DOHH2 (cell line): ENCODE data around the gene FBXL13.

Source experiments
- H3F3A ChIP-seq: fragments of 200-600 bp; sonication (generic), shearing (Covaris generic); 2 replicates; pipeline ENCODE4 v1.6.0; 2016; ENCODE audit warnings: antibody characterized with exemption, mild to moderate bottlenecking; ENCODE audit not compliant: control insufficient read depth, insufficient read depth
- H3K27ac ChIP-seq: fragments of 200-600 bp; sonication (generic); 2 replicates; pipeline ENCODE4 v1.5.1; 2014; ENCODE audit warnings: low read depth, mild to moderate bottlenecking, low read length, moderate library complexity
- H3K27me3 ChIP-seq: fragments of 200-600 bp; sonication (generic); 2 replicates; pipeline ENCODE4 v1.6.1; 2014; ENCODE audit warnings: mild to moderate bottlenecking, low read length, mixed read lengths; ENCODE audit not compliant: control insufficient read depth
- H3K36me3 ChIP-seq: fragments of 200-600 bp; sonication (generic); 2 replicates; pipeline ENCODE4 v1.6.1; 2014; ENCODE audit warnings: mild to moderate bottlenecking, low read length, moderate library complexity, mixed read lengths; ENCODE audit not compliant: control insufficient read depth
- H3K4me1 ChIP-seq: fragments of 200-600 bp; sonication (generic); 2 replicates; pipeline ENCODE4 v1.6.1; 2014; ENCODE audit warnings: mild to moderate bottlenecking, low read length, mixed read lengths; ENCODE audit not compliant: control insufficient read depth
- H3K4me2 ChIP-seq: fragments of 200-600 bp; sonication (generic); 2 replicates; pipeline ENCODE4 v1.6.0; 2014; ENCODE audit warnings: mild to moderate bottlenecking, low read length, moderate library complexity
- H3K4me3 ChIP-seq: fragments of 200-600 bp; sonication (generic); 2 replicates; pipeline ENCODE4 v1.5.1; 2014; ENCODE audit warnings: mild to moderate bottlenecking, low read length, mixed read lengths
- H3K79me2 ChIP-seq: fragments of 200-600 bp; sonication (generic); 2 replicates; pipeline ENCODE4 v1.6.1; 2014; ENCODE audit warnings: mild to moderate bottlenecking, low read length, mixed read lengths; ENCODE audit not compliant: control insufficient read depth
- H3K9me2 ChIP-seq: fragments of 200-600 bp; sonication (generic); replicated peaks from 2 replicates; pipeline ENCODE4 v1.6.1; 2014; ENCODE audit warnings: mild to moderate bottlenecking, low read length, mixed read lengths; ENCODE audit not compliant: control insufficient read depth
- H3K9me3 ChIP-seq: fragments of 200-600 bp; sonication (generic); 2 replicates; pipeline ENCODE4 v1.6.1; 2014; ENCODE audit warnings: antibody characterized with exemption, low read length, mixed read lengths; ENCODE audit not compliant: control insufficient read depth, insufficient read depth
- H4K20me1 ChIP-seq: fragments of 200-600 bp; sonication (generic); 2 replicates; pipeline ENCODE4 v1.6.0; 2014; ENCODE audit warnings: low read depth, mild to moderate bottlenecking, antibody characterized with exemption, low read length, moderate library complexity; ENCODE audit not compliant: control insufficient read depth, insufficient read depth
- EZH2phosphoT487 ChIP-seq: fragments of 200-600 bp; sonication (generic); IDR thresholded peaks from 2 replicates; pipeline ENCODE4 v1.6.1; 2017; ENCODE audit warnings: borderline replicate concordance, mild to moderate bottlenecking, antibody characterized with exemption, low read length, moderate library complexity, mixed read lengths
- TF ChIP-seq, protein P1 (sequence below): fragments of 200-600 bp; sonication (generic); IDR thresholded peaks from one replicate; pipeline ENCODE4 v1.5.1; 2014; ENCODE audit warnings: antibody characterized with exemption, mild to moderate bottlenecking, low read depth, low read length; ENCODE audit not compliant: poor library complexity, severe bottlenecking

Gene FBXL13

DNA sequence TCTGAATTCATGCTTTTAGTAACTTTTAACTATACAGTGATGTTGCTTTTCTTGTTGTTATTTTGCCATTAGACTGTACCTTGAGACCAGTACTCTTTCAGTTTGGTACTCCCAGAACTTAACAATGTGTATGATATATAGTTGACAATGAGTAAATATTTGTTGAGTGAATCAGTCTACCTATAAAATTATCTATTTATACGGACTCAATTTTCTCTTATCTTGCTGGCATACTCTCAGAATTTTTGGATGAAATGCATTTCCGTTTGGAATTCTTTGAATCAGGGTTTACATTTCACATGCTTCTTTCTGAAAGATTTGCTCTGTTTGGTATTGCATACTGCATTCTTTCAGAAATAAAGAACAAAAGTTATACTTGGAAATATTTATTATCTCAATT lies 209.6 kb downstream of the FBXL13 start:
- Histone ChIP-seq H3K36me3 (no peaks in the 10 kb centered on the region), H3K4me2 (no peak overlapping the region), H3F3A (peaks cover 3% of the 10 kb centered on the region; the same call in 1 of the 2 replicates), H3K9me2 (no peaks in the 10 kb centered on the region), H3K9me3 (no peaks in the 10 kb centered on the region), H3K27ac (no peak overlapping the region), H3K4me3 (no peak overlapping the region), H3K27me3 (no peaks in the 10 kb centered on the region), H4K20me1 (no peaks in the 10 kb centered on the region), H3K4me1 (peaks cover 16% of the 10 kb centered on the region), H3K79me2 (no peaks in the 10 kb centered on the region)
- TF ChIP-seq EZH2phosphoT487: no peak
- TF ChIP-seq, protein P1, sequence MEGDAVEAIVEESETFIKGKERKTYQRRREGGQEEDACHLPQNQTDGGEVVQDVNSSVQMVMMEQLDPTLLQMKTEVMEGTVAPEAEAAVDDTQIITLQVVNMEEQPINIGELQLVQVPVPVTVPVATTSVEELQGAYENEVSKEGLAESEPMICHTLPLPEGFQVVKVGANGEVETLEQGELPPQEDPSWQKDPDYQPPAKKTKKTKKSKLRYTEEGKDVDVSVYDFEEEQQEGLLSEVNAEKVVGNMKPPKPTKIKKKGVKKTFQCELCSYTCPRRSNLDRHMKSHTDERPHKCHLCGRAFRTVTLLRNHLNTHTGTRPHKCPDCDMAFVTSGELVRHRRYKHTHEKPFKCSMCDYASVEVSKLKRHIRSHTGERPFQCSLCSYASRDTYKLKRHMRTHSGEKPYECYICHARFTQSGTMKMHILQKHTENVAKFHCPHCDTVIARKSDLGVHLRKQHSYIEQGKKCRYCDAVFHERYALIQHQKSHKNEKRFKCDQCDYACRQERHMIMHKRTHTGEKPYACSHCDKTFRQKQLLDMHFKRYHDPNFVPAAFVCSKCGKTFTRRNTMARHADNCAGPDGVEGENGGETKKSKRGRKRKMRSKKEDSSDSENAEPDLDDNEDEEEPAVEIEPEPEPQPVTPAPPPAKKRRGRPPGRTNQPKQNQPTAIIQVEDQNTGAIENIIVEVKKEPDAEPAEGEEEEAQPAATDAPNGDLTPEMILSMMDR: no peak

DNA sequence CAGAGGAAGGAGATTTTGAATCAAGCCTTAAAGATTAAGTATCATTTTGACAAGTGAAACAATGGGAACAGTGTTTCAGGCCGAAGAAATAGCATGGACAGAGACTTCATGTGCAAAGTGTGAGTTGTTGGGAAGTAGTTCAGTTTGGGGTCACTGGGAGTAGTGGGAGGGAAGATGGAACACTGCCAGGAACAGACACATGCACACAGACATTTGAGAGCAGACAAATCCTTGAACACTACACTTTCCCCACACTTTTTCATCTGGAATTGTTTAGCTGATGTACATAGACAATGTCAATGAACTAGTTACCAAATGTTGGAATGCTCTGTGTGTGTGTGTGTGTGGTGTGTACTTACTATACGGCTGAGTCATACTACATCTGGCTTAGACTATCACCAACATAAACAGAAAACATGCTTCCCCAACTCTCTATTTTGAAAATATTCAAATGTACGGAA lies 214.2 kb downstream of the FBXL13 start:
- TF ChIP-seq, protein P1: no peak
- no peak for TF ChIP-seq EZH2phosphoT487
- H3F3A ChIP-seq: peaks cover 3% of the 10 kb centered on the region; the same call in 1 of the 2 replicates
- no peaks in the 10 kb centered on the region for H3K27me3 ChIP-seq
- H3K79me2 ChIP-seq: no peaks in the 10 kb centered on the region
- no peaks in the 10 kb centered on the region for H3K9me3 ChIP-seq
- H3K9me2 ChIP-seq: no peaks in the 10 kb centered on the region
- H3K36me3 ChIP-seq: no peaks in the 10 kb centered on the region
- H3K27ac ChIP-seq: no peak overlapping the region
- H4K20me1 ChIP-seq: no peaks in the 10 kb centered on the region
- no peak overlapping the region for H3K4me3 ChIP-seq
- H3K4me1 ChIP-seq: no peaks in the 10 kb centered on the region
- H3K4me2 ChIP-seq: no peak overlapping the region

DNA sequence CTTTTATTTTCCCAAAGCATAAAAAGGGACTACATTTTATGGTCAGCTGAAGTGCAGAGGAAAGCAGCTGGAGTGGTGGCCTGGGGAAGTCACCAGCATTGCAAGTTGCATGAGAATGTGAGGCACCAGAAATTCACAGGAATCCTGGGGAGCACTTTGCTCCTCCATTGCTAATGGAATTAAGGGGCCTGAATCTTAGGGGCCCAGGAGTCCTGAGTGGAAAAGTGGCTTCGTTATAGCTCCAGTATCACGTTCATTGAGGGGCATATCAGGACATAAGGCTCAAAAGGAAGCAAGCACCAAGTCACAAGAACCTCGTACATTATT lies 214.8 kb downstream of the FBXL13 start:
- no peaks in the 10 kb centered on the region for H3K9me3 ChIP-seq
- no peak for TF ChIP-seq EZH2phosphoT487
- TF ChIP-seq, protein P1: no peak
- no peak overlapping the region for H3K27ac ChIP-seq
- no peaks in the 10 kb centered on the region for H3K4me1 ChIP-seq
- H3K9me2 ChIP-seq: no peaks in the 10 kb centered on the region
- no peak overlapping the region for H3K4me3 ChIP-seq
- no peaks in the 10 kb centered on the region for H3F3A ChIP-seq
- no peak overlapping the region for H3K4me2 ChIP-seq
- H4K20me1 ChIP-seq: no peaks in the 10 kb centered on the region
- H3K36me3 ChIP-seq: no peaks in the 10 kb centered on the region
- H3K27me3 ChIP-seq: no peaks in the 10 kb centered on the region
- H3K79me2 ChIP-seq: no peaks in the 10 kb centered on the region
